Mesenchymal stem cell (in vitro differentiated cells and primary cell): Measurements from ENCODE around the gene MXD4.

Experiments
- DNase-seq: peaks from one replicate; pipeline ENCODE4 v3.0.0-alpha.2; 2013
- H2AFZ ChIP-seq: one replicate; pipeline ENCODE4 v1.6.1; 2013; ENCODE audit warnings: low read depth, mild to moderate bottlenecking, control low read depth, inconsistent platforms, low read length, moderate library complexity
- H2AK5ac ChIP-seq: 2 replicates; pipeline ENCODE4 v1.6.1; 2013; ENCODE audit warnings: low read length, moderate library complexity, mild to moderate bottlenecking, inconsistent platforms; ENCODE audit not compliant: severe bottlenecking
- H2BK120ac ChIP-seq: one replicate; pipeline ENCODE4 v1.6.1; 2013; ENCODE audit warnings: low read depth, mild to moderate bottlenecking, inconsistent platforms, low read length, moderate library complexity
- H2BK12ac ChIP-seq, 2 experiments: one replicate each; pipeline ENCODE4 v1.6.1; 2013; ENCODE audit warnings: inconsistent platforms in 2 of 2, low read length in 2 of 2, mild to moderate bottlenecking in 2 of 2, moderate library complexity in 2 of 2, control low read depth in 1 of 2
- H2BK15ac ChIP-seq: one replicate; pipeline ENCODE4 v1.6.1; 2013; ENCODE audit warnings: mild to moderate bottlenecking, low read depth, inconsistent platforms; ENCODE audit not compliant: poor library complexity, severe bottlenecking
- H2BK5ac ChIP-seq: 2 replicates; pipeline ENCODE4 v1.6.1; 2013; ENCODE audit warnings: low read depth, mild to moderate bottlenecking, low read length, control low read depth, inconsistent platforms; ENCODE audit not compliant: poor library complexity, severe bottlenecking
- H3K14ac ChIP-seq, 2 experiments: one replicate each; pipeline ENCODE4 v1.6.1; 2013; ENCODE audit warnings: inconsistent platforms in 2 of 2, low read length in 2 of 2, control low read depth in 1 of 2, mild to moderate bottlenecking in 1 of 2, moderate library complexity in 1 of 2
- H3K18ac ChIP-seq, 2 experiments: one replicate each; pipeline ENCODE4 v1.6.1; 2013; ENCODE audit warnings: inconsistent platforms in 2 of 2, low read length in 2 of 2, control low read depth in 1 of 2, low read depth in 1 of 2, mild to moderate bottlenecking in 1 of 2
- H3K23ac ChIP-seq, 2 experiments: one replicate each; pipeline ENCODE4 v1.6.1; 2013; ENCODE audit warnings: inconsistent platforms in 2 of 2, low read length in 2 of 2, mild to moderate bottlenecking in 2 of 2, moderate library complexity in 2 of 2, control low read depth in 1 of 2
- H3K27ac ChIP-seq: 2 replicates; pipeline ENCODE4 v1.5.1; 2013; ENCODE audit warnings: mild to moderate bottlenecking, moderate library complexity, low read length, control low read depth, inconsistent platforms; ENCODE audit not compliant: poor library complexity, severe bottlenecking
- H3K27me3 ChIP-seq, 2 experiments: 2 replicates each; pipeline versions ENCODE4 v1.6.1 to v1.7.0; 2013; ENCODE audit warnings: low read length in 2 of 2, mild to moderate bottlenecking in 2 of 2, moderate library complexity in 2 of 2, control low read depth in 1 of 2, inconsistent platforms in 1 of 2; ENCODE audit not compliant: control insufficient read depth in 1 of 2, insufficient read depth in 1 of 2
- H3K36me3 ChIP-seq, 2 experiments: 2 replicates each; pipeline versions ENCODE4 v1.6.1 to v1.7.0; 2013; ENCODE audit warnings: low read length in 2 of 2, control low read depth in 1 of 2, inconsistent platforms in 1 of 2, low read depth in 1 of 2, mild to moderate bottlenecking in 1 of 2; ENCODE audit not compliant: insufficient read depth in 2 of 2, control insufficient read depth in 1 of 2
- H3K4ac ChIP-seq, 2 experiments: one replicate each; pipeline ENCODE4 v1.6.1; 2013; ENCODE audit warnings: inconsistent platforms in 2 of 2, low read length in 2 of 2, mild to moderate bottlenecking in 2 of 2, moderate library complexity in 2 of 2, control low read depth in 1 of 2, low read depth in 1 of 2
- H3K4me1 ChIP-seq: 2 replicates; pipeline ENCODE4 v1.6.1; 2013; ENCODE audit warnings: low read depth, low read length, control low read depth; ENCODE audit not compliant: control insufficient read depth, insufficient read depth
- H3K4me2 ChIP-seq: 2 replicates; pipeline ENCODE4 v1.6.1; 2013; ENCODE audit warnings: low read length, mild to moderate bottlenecking, inconsistent platforms; ENCODE audit not compliant: poor library complexity, severe bottlenecking
- H3K4me3 ChIP-seq, 2 experiments: 2 replicates each; pipeline versions ENCODE4 v1.5.1 to v1.7.0; 2013; ENCODE audit warnings: low read length in 2 of 2, mild to moderate bottlenecking in 2 of 2, control low read depth in 1 of 2, low read depth in 1 of 2; ENCODE audit not compliant: insufficient read depth in 1 of 2
- H3K79me1 ChIP-seq: replicated peaks from 2 replicates; pipeline ENCODE4 v1.6.1; 2013; ENCODE audit warnings: mild to moderate bottlenecking, control low read depth, low read length, inconsistent platforms; ENCODE audit not compliant: poor library complexity, severe bottlenecking
- H3K9ac ChIP-seq: 2 replicates; pipeline ENCODE4 v1.7.0; 2013; ENCODE audit warnings: mild to moderate bottlenecking, low read length, moderate library complexity
- H3K9me3 ChIP-seq: 2 replicates; pipeline ENCODE4 v1.7.0; 2013; ENCODE audit warnings: mild to moderate bottlenecking, low read length; ENCODE audit not compliant: control insufficient read depth
- H4K8ac ChIP-seq: one replicate; pipeline ENCODE4 v1.6.1; 2013; ENCODE audit warnings: inconsistent platforms, mild to moderate bottlenecking, low read length, moderate library complexity
- H4K91ac ChIP-seq: one replicate; pipeline ENCODE4 v1.6.1; 2013; ENCODE audit warnings: mild to moderate bottlenecking, low read length, inconsistent platforms
- WGBS: methylation state at CpG from one replicate; pipeline ENCODE4 v1.1.7; 2013; ENCODE audit warnings: mixed read lengths; 5-methylcytosine and 5-hydroxymethylcytosine counted together

Gene MXD4

DNA sequence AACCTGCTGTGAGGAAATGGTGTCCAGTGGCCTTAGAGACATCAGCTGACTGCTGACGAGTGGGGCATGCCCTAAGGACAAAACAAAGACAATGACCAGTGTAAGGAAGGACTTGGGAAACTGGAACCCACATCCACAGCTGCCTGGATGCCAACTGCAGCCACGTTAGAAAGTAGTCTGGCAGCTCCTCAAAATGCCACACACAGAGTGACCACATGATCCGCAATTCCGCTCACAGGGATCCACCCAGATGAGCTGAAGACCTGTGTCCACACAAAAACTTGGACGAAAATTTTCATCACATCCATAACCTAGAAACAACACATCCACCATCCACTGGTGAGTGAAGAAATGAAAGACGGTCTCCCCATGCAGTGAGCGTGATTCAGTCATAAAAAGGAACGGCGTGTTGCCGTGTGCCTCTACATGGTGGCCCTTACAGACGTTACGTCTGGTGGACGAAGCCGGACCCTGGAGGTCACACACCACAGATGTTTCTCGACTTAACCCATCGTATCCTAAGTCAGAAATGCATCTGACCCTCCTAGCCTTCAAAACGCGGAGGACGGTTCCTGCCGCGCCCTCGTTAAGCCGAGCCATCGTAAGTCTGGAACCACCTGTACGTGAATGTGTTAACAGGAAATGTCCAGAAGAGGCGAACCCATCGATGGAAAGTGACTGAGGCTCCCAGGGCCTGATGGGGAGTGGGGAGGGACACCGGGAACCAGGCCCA lies 40.6 kb upstream of the MXD4 start:
- H2BK12ac ChIP-seq = no peak overlapping the region
- H3K4me3 ChIP-seq = no peak overlapping the region
- H3K23ac ChIP-seq = no peak overlapping the region
- peaks cover 12% of the 10 kb centered on the region for H3K9me3 ChIP-seq
- H3K9ac ChIP-seq = no peak overlapping the region
- no peak overlapping the region for H2BK5ac ChIP-seq
- H3K79me1 ChIP-seq = peaks cover 15% of the 10 kb centered on the region
- DNase-seq = no peak
- no peak overlapping the region for H2AK5ac ChIP-seq
- H2BK15ac ChIP-seq = no peak overlapping the region
- H2BK120ac ChIP-seq = no peak overlapping the region
- WGBS = 93% methylated on average over 28 of the region's 28 CpGs
- H4K8ac ChIP-seq = no peak overlapping the region
- H3K4me1 ChIP-seq = peaks cover 11% of the 10 kb centered on the region
- no peak overlapping the region for H4K91ac ChIP-seq
- no peak overlapping the region for H3K4me2 ChIP-seq
- peaks cover 0 to 65% of the 10 kb centered on the region in 2 experiments for H3K36me3 ChIP-seq
- H3K18ac ChIP-seq = no peak overlapping the region
- no peak overlapping the region for H2AFZ ChIP-seq
- no peak overlapping the region for H3K4ac ChIP-seq
- H3K14ac ChIP-seq = no peak overlapping the region
- H3K27me3 ChIP-seq = no peaks in the 10 kb centered on the region
- H3K27ac ChIP-seq = no peak overlapping the region

DNA sequence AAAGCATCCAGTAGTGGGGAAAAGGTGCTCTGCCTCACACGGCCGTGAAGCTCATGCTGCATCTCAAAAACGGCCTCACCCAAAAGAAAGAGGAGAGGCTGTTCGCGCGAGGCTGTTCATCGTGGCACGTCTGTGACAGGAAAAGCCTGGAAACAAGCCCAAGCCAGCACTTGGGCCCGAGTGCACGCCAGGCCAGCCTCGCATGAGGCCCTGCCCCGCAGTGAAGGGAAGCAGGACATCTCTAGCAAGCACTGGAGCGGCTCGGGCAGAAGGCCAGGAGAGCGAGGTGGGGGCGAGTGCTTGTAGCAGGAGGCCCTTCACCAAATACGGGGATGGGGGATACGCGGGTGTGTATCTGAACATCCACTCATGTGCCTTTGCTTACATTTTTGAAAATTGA lies 39.9 kb upstream of the MXD4 start:
- Histone ChIP-seq H3K14ac (no peak overlapping the region), H4K91ac (no peak overlapping the region), H3K36me3 (peaks cover 0 to 73% of the 10 kb centered on the region in 2 experiments), H3K27me3 (no peaks in the 10 kb centered on the region), H2BK15ac (no peak overlapping the region), H4K8ac (no peak overlapping the region), H3K4me2 (no peak overlapping the region), H2AK5ac (no peak overlapping the region), H2BK12ac (no peak overlapping the region), H3K4ac (no peak overlapping the region), H3K4me3 (no peak overlapping the region), H3K27ac (no peak overlapping the region), H2BK5ac (no peak overlapping the region), H3K4me1 (peaks cover 11% of the 10 kb centered on the region), H2BK120ac (no peak overlapping the region), H3K23ac (no peak overlapping the region), H2AFZ (no peak overlapping the region), H3K79me1 (peaks cover 21% of the 10 kb centered on the region), H3K9me3 (peaks cover 8% of the 10 kb centered on the region), H3K18ac (no peak overlapping the region), H3K9ac (no peak overlapping the region)
- WGBS = 88% methylated on average over 16 of the region's 19 CpGs
- no peak for DNase-seq

DNA sequence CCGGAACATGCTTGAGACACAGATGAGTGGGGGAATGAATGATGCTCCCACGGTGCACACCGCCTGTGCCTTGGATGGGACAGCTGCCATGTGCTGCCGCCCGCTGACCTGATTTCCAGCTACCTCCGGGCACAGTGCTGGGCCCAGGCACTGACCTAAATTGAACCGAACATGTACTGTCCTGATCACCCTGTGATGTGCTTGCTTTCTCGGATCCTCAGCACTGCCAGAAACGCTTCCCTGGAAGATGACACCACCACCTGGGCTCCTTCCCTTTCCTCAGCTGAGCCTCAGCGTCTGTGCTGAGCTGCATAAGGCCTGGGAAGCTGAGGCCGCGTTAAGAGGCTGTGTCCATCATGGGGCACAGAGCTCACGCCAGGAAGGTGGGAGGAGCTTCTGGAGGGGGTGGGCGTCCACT lies 39.3 kb upstream of the MXD4 start:
- Histone ChIP-seq H3K9me3 (peaks cover 8% of the 10 kb centered on the region), H3K23ac (no peak overlapping the region), H3K79me1 (peaks cover 27% of the 10 kb centered on the region), H3K4me3 (no peak overlapping the region), H3K4me1 (peaks cover 11% of the 10 kb centered on the region), H3K4me2 (no peak overlapping the region), H2AK5ac (no peak overlapping the region), H3K14ac (no peak overlapping the region), H2AFZ (no peak overlapping the region), H3K36me3 (peaks cover 0 to 78% of the 10 kb centered on the region in 2 experiments), H2BK15ac (no peak overlapping the region), H3K18ac (no peak overlapping the region), H4K91ac (no peak overlapping the region), H3K9ac (no peak overlapping the region), H3K4ac (no peak overlapping the region), H3K27me3 (no peaks in the 10 kb centered on the region), H4K8ac (no peak overlapping the region), H2BK120ac (no peak overlapping the region), H2BK5ac (no peak overlapping the region), H2BK12ac (no peak overlapping the region), H3K27ac (no peak overlapping the region)
- no peak for DNase-seq
- 81% methylated on average over 11 of the region's 14 CpGs for whole genome bisulfite sequencing

DNA sequence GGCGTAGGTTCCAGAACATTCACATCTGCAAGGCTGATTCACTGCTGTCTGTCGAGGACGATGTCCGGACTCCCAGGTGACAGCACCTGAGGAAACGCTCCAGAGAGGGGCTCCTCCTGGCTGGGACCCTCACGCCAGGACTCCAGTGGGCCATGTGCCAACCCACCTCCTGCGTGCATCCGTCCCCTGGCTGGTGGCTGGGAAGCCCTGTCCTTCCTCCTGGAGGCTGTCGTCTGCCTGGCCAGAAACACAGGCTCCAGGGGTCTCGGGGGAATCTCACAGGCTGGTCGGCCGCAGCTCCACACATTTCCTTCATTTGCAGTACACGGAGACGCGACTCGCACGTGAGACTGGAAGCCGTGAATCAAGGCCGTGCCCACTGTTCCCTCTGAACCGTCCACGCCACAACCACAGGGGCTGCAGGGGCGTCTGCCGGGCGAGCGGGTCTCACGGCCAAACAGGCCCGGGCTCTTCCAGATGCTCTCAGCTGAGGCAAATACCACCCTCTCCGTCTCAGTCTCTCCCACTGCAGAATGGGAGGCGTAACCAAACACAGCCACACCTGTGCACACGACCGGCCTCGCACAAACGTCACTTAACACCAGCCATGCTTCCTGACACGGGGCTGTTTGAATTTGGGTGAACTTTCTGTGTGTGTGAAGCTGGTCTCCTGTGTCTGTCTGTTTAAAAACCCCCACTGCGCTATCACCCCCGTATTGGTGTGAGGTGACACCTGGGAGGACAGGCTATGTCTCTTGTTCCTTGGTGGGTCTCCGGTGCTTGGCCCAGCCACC lies 38.7 kb upstream of the MXD4 start:
- Histone ChIP-seq H3K36me3 (peaks cover 0 to 81% of the 10 kb centered on the region in 2 experiments), H3K9ac (no peak overlapping the region), H2AFZ (no peak overlapping the region), H3K14ac (no peak overlapping the region), H2AK5ac (no peak overlapping the region), H3K4me2 (no peak overlapping the region), H3K9me3 (peaks cover 8% of the 10 kb centered on the region), H4K91ac (no peak overlapping the region), H3K18ac (no peak overlapping the region), H2BK12ac (no peak overlapping the region), H3K4me3 (no peak overlapping the region), H3K79me1 (peaks cover 33% of the 10 kb centered on the region), H3K27me3 (no peaks in the 10 kb centered on the region), H3K27ac (no peak overlapping the region), H2BK120ac (no peak overlapping the region), H2BK5ac (no peak overlapping the region), H2BK15ac (no peak overlapping the region), H4K8ac (no peak overlapping the region), H3K4me1 (peaks cover 6% of the 10 kb centered on the region), H3K4ac (no peak overlapping the region), H3K23ac (no peak overlapping the region)
- 95% methylated on average over 35 of the region's 37 CpGs for WGBS
- DNase-seq = no peak
